Epidermal melanocyte (primary cell): ENCODE results near the gene POLD2.

Source experiments
- DNase-seq: peaks from one replicate; pipeline ENCODE4 v3.0.0; 2011; ENCODE audit warnings: low spot score; ENCODE audit not compliant: insufficient read length

The POLD2 gene

DNA sequence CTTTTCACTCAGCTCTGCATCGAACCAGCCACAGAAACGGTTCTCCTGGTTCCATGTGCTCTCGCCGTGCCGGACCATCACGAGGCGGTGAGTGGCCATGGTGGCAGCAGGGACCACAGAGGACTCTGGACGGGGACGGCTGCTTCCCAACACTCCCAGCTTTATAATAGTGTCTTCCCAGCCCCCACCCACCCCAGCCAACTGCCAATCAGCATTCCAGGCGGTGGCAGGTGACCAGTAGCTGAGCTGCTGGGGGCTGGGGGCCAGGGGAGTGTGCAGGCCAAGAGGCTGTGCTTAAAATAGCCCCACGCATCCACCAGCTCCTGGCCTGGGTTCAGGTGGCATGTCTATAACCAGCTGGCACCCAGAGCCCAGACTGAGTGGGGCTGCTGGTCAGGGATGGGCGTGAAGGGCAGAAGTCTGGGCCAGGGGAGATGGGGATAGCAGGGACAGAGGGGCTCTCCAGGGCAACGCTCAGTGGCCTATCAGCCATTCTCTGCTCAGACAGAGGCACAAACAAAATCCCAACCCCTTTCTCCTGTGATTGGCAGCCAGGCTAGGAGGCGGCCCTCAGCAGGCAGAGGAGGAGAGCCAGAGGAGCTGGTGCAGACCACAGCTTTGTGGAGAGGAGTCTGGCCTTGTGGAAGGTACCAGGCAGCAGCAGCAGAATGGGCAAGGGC is 57.8 kb downstream of the POLD2 start, which contains the start of gene PGAM2:
TSS of gene PGAM2 (minus strand) at position 137 of the 680 bp plus-strand sequence. CDS start at position 99, 38 bp downstream.
- no peak for DNase-seq

DNA sequence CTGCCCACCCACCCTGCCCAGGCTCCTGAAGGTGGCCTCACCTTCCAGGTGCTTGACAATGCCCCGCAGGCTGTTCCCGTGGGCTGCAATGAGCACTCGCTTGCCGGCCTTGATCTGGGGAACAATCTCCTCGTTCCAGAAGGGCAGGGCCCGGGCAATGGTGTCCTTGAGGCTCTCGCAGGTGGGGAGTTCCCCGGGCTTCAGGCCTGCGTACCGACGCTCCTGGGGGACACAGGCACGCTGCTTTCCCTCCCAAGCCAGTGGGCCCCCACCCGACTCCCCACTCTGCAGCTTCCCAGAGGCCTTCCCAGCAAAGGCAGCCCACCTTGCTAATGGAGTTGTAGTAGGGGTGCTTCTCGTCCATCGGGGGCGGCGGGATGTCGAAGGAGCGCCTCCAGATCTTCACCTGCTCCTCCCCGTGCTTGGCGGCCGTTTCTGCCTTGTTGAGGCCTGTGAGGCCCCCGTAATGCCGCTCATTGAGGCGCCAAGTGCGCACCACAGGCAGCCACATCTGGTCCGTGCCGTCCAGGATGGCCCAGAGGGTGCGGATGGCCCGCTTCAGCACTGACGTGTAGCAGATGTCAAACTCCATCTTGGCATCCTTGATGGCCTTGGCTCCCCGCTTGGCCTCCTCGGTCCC is 58.4 kb downstream of the POLD2 start:
- DNase-seq: no peak
